ENCODE results near the gene DAPK1.

GRCh38 chr9:87612536-87612935, 114.9 kb downstream of the DAPK1 start:
- TF ChIP-seq POLR2A (IDR thresholded peaks at IDR 0.05; ENCODE audit: low read depth, low read length), result no peak
- no peak for TF ChIP-seq CTCF (IDR thresholded peaks at IDR 0.05; ENCODE audit: extremely low read depth in 1 of 2, insufficient read depth in 1 of 2, low read depth in 1 of 2, low read length in 2 of 2)
